OCI-LY1 (cell line): ENCODE data around the gene ABCD3.

Source experiments
- H2AFZ ChIP-seq: fragments of 200-600 bp; sonication (generic), shearing (Covaris generic); 2 replicates; pipeline ENCODE4 v1.6.0; 2014; ENCODE audit warnings: antibody characterized with exemption, mild to moderate bottlenecking, low read length
- H3F3A ChIP-seq: fragments of 200-600 bp; sonication (generic), shearing (Covaris generic); 2 replicates; pipeline ENCODE4 v1.6.0; 2014; ENCODE audit warnings: mild to moderate bottlenecking, antibody characterized with exemption, low read length, moderate library complexity; ENCODE audit not compliant: insufficient read depth
- H3K27ac ChIP-seq: fragments of 200-600 bp; sonication (generic); 2 replicates; pipeline ENCODE4 v1.5.1; 2014; ENCODE audit warnings: low read length, mixed run types, mild to moderate bottlenecking, low read depth; ENCODE audit not compliant: poor library complexity, severe bottlenecking
- H3K27me3 ChIP-seq: fragments of 200-600 bp; sonication (generic); 2 replicates; pipeline ENCODE4 v1.6.0; 2014; ENCODE audit warnings: antibody characterized with exemption, mild to moderate bottlenecking, low read length, moderate library complexity; ENCODE audit not compliant: insufficient read depth
- H3K36me3 ChIP-seq: fragments of 200-600 bp; sonication (generic); 2 replicates; pipeline ENCODE4 v1.6.1; 2014; ENCODE audit warnings: mild to moderate bottlenecking, antibody characterized with exemption, low read length, moderate library complexity, mixed read lengths; ENCODE audit not compliant: insufficient read depth
- H3K4me1 ChIP-seq: fragments of 200-600 bp; sonication (generic); 2 replicates; pipeline ENCODE4 v1.5.1; 2014; ENCODE audit warnings: mild to moderate bottlenecking, low read length, moderate library complexity; ENCODE audit not compliant: insufficient read depth, severe bottlenecking
- H3K4me2 ChIP-seq: fragments of 200-600 bp; sonication (generic), shearing (Covaris generic); 2 replicates; pipeline ENCODE4 v1.6.1; 2014; ENCODE audit warnings: low read length
- H3K4me3 ChIP-seq: fragments of 200-600 bp; sonication (generic); 2 replicates; pipeline ENCODE4 v1.5.1; 2014; ENCODE audit warnings: low read length, low read depth, mild to moderate bottlenecking, mixed read lengths; ENCODE audit not compliant: poor library complexity, severe bottlenecking
- H3K79me2 ChIP-seq: fragments of 200-600 bp; shearing (Covaris generic); 2 replicates; pipeline ENCODE4 v1.6.1; 2016; ENCODE audit warnings: mixed run types, low read length, mixed read lengths; ENCODE audit not compliant: insufficient read depth
- H3K9ac ChIP-seq: fragments of 200-600 bp; sonication (generic), shearing (Covaris generic); 2 replicates; pipeline ENCODE4 v1.6.1; 2014; ENCODE audit warnings: mild to moderate bottlenecking, low read length, mixed read lengths
- H3K9me2 ChIP-seq: fragments of 200-600 bp; sonication (generic), shearing (Covaris generic); 2 replicates; pipeline ENCODE4 v1.6.1; 2014; ENCODE audit warnings: low read depth, mild to moderate bottlenecking, low read length, mixed read lengths
- H3K9me3 ChIP-seq: fragments of 200-600 bp; shearing (Covaris generic); 2 replicates; pipeline ENCODE4 v1.6.1; 2014; ENCODE audit warnings: low read length, mixed read lengths
- H4K20me1 ChIP-seq: fragments of 200-600 bp; sonication (generic), shearing (Covaris generic); 2 replicates; pipeline ENCODE4 v1.6.0; 2016; ENCODE audit warnings: mild to moderate bottlenecking, low read length; ENCODE audit not compliant: insufficient read depth
- CTCF ChIP-seq: fragments of 200-600 bp; sonication (generic), shearing (Covaris generic); IDR thresholded peaks from 2 replicates; pipeline ENCODE4 v1.5.1; 2017; ENCODE audit warnings: mild to moderate bottlenecking, antibody characterized with exemption, low read length, moderate library complexity, mixed read lengths
- EZH2 ChIP-seq: fragments of 200-600 bp; sonication (generic), shearing (Covaris generic); IDR thresholded peaks from 2 replicates; pipeline ENCODE4 v1.8.0; 2017; ENCODE audit warnings: borderline replicate concordance, mixed run types, mild to moderate bottlenecking, antibody characterized with exemption, low read length, moderate library complexity, mixed read lengths

The ABCD3 gene

DNA sequence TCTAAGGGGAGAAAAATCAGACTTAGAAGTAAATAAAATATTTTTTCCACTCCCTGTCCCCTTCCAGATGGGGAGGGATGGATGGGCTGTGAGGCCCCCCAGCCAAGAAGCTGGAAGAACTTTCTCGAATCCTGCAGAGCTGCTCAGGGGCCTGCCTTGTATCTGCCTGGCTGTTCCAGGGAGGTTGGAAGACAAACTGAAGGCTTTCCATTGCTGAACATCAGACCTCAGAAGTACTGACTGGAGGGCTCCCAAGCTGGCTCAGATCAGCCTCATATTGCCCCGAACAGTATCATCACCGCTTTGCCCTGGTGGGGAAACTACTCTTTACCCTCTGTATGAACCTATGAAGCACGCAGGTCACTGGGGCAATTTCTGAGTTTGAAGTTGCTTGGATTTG, 135.7 kb downstream of the ABCD3 start:
- H2AFZ ChIP-seq: no peak overlapping the region
- 0 out of 2 replicates have a peak, but pooled peaks cover 4% of the 10 kb centered on the region for H3K27me3 ChIP-seq
- H3K9ac ChIP-seq: no peak overlapping the region
- no peaks in the 10 kb centered on the region for H3K79me2 ChIP-seq
- no peak overlapping the region for H3K4me3 ChIP-seq
- no peaks in the 10 kb centered on the region for H3K36me3 ChIP-seq
- H3F3A ChIP-seq: no peaks in the 10 kb centered on the region
- H3K4me1 ChIP-seq: no peaks in the 10 kb centered on the region
- H3K4me2 ChIP-seq: no peak overlapping the region
- H3K9me2 ChIP-seq: no peaks in the 10 kb centered on the region
- no peaks in the 10 kb centered on the region for H4K20me1 ChIP-seq
- H3K9me3 ChIP-seq: no peaks in the 10 kb centered on the region
- no peak overlapping the region for H3K27ac ChIP-seq
- no peak for TF ChIP-seq EZH2
- no peak for TF ChIP-seq CTCF

- Histone ChIP-seq H3K4me1 (no peaks in the 10 kb centered on the region), H2AFZ (no peak overlapping the region), H3F3A (no peaks in the 10 kb centered on the region), H3K9me3 (no peaks in the 10 kb centered on the region), H3K9ac (no peak overlapping the region), H3K27me3 (0 out of 2 replicates have a peak, but pooled peaks cover 4% of the 10 kb centered on the region), H3K4me3 (no peak overlapping the region), H3K27ac (no peak overlapping the region), H3K79me2 (no peaks in the 10 kb centered on the region), H3K36me3 (no peaks in the 10 kb centered on the region), H3K4me2 (no peak overlapping the region), H3K9me2 (no peaks in the 10 kb centered on the region), H4K20me1 (no peaks in the 10 kb centered on the region)
- TF ChIP-seq EZH2 (no peak), CTCF (no peak)
Measured at GRCh38 chr1:94554580-94554979, 136.4 kb downstream of the ABCD3 start.

- H4K20me1 ChIP-seq: no peaks in the 10 kb centered on the region
- H3K4me2 ChIP-seq: no peak overlapping the region
- H3F3A ChIP-seq: no peaks in the 10 kb centered on the region
- H3K27ac ChIP-seq: no peak overlapping the region
- 0 out of 2 replicates have a peak, but pooled peaks cover 4% of the 10 kb centered on the region for H3K27me3 ChIP-seq
- H3K9ac ChIP-seq: no peak overlapping the region
- H3K9me2 ChIP-seq: no peaks in the 10 kb centered on the region
- no peaks in the 10 kb centered on the region for H3K9me3 ChIP-seq
- TF ChIP-seq EZH2 (no peak), CTCF (no peak)
- no peaks in the 10 kb centered on the region for H3K36me3 ChIP-seq
- H3K79me2 ChIP-seq: no peaks in the 10 kb centered on the region
- H3K4me3 ChIP-seq: no peak overlapping the region
- no peaks in the 10 kb centered on the region for H3K4me1 ChIP-seq
- no peak overlapping the region for H2AFZ ChIP-seq
Measured at GRCh38 chr1:94555091-94555490, 136.9 kb downstream of the ABCD3 start.
